Measurements from ENCODE around the gene OBI1.

Gene OBI1

DNA sequence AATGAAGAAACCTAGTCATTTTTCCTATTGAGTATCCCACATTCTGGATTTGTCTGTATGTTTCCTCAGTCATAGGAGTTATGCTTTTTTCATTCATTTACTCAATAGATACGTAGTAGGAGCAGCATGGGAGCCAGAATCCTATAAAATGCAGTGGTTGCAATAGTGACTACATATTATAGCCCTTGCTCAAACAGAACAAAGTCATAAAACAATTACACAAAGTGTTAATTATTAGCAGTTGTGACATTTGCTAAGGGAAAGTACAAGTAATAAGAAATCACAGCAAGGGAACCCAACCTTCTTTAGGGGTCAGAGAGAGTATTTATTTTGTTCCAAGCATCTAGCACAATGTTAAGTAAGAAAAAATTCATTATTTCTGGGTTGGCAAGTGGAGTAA, 27.9 kb downstream of the OBI1 start:
- ChIA-PET CTCF (no interaction called here), POLR2A (no interaction called here)
- Histone ChIP-seq H3K9me3 (ENCODE audit: control insufficient read depth, insufficient read depth, low read depth, low read length) (no peaks in the 10 kb centered on the region), H3K4me1 (ENCODE audit: control insufficient read depth, insufficient read depth, low read length) (no peaks in the 10 kb centered on the region), H3K27ac (ENCODE audit: extremely low read depth, low read depth, low read length) (no peak overlapping the region), H3K4me3 (ENCODE audit: low read depth, low read length) (no peak overlapping the region), H3K36me3 (ENCODE audit: control insufficient read depth in 2 of 2, insufficient read depth in 1 of 2, low read length in 2 of 2) (peaks cover 0 to 89% of the 10 kb centered on the region in 2 experiments; a peak in 1 of 3 replicates)
- TF ChIP-seq ZNF366 (tag by site-specific recombination; conservative IDR thresholded peaks at IDR 0.05): no peak
- TF ChIP-seq KLF8 (tag by site-specific recombination; IDR thresholded peaks at IDR 0.05): no peak
- no peak for TF ChIP-seq PATZ1 (tag by site-specific recombination; IDR thresholded peaks at IDR 0.05)
- TF ChIP-seq, protein P1, sequence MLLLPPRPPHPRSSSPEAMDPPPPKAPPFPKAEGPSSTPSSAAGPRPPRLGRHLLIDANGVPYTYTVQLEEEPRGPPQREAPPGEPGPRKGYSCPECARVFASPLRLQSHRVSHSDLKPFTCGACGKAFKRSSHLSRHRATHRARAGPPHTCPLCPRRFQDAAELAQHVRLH (tag by site-specific recombination; IDR thresholded peaks at IDR 0.05): no peak
- no peak for TF ChIP-seq SP3 (tag by site-specific recombination; IDR thresholded peaks at IDR 0.05)
- no peak for TF ChIP-seq HOXA7 (CRISPR knock-in tag; IDR thresholded peaks at IDR 0.05; ENCODE audit: borderline replicate concordance)
- no peak for TF ChIP-seq OSR2 (tag by site-specific recombination; IDR thresholded peaks at IDR 0.05)
- no peak for TF ChIP-seq ZNF426 (tag by site-specific recombination; IDR thresholded peaks at IDR 0.05)
- no peak for TF ChIP-seq ZNF48 (tag by site-specific recombination; IDR thresholded peaks at IDR 0.05)
- no peak for TF ChIP-seq ZNF488 (tag by site-specific recombination; IDR thresholded peaks at IDR 0.05)
- TF ChIP-seq, protein P2, sequence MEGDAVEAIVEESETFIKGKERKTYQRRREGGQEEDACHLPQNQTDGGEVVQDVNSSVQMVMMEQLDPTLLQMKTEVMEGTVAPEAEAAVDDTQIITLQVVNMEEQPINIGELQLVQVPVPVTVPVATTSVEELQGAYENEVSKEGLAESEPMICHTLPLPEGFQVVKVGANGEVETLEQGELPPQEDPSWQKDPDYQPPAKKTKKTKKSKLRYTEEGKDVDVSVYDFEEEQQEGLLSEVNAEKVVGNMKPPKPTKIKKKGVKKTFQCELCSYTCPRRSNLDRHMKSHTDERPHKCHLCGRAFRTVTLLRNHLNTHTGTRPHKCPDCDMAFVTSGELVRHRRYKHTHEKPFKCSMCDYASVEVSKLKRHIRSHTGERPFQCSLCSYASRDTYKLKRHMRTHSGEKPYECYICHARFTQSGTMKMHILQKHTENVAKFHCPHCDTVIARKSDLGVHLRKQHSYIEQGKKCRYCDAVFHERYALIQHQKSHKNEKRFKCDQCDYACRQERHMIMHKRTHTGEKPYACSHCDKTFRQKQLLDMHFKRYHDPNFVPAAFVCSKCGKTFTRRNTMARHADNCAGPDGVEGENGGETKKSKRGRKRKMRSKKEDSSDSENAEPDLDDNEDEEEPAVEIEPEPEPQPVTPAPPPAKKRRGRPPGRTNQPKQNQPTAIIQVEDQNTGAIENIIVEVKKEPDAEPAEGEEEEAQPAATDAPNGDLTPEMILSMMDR (tag by site-specific recombination; IDR thresholded peaks at IDR 0.05): no peak
- TF ChIP-seq ZNF776 (tag by site-specific recombination; IDR thresholded peaks at IDR 0.05; ENCODE audit: borderline replicate concordance): no peak
- TF ChIP-seq, protein P3, sequence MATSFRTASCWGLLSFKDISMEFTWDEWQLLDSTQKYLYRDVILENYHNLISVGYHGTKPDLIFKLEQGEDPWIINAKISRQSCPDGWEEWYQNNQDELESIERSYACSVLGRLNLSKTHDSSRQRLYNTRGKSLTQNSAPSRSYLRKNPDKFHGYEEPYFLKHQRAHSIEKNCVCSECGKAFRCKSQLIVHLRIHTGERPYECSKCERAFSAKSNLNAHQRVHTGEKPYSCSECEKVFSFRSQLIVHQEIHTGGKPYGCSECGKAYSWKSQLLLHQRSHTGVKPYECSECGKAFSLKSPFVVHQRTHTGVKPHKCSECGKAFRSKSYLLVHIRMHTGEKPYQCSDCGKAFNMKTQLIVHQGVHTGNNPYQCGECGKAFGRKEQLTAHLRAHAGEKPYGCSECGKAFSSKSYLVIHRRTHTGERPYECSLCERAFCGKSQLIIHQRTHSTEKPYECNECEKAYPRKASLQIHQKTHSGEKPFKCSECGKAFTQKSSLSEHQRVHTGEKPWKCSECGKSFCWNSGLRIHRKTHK (tag by site-specific recombination; IDR thresholded peaks at IDR 0.05): no peak
- no peak for TF ChIP-seq ATF2 (tag by site-specific recombination; IDR thresholded peaks at IDR 0.05; ENCODE audit: low read depth)
- no peak for TF ChIP-seq ZNF248 (tag by site-specific recombination; IDR thresholded peaks at IDR 0.05)

GRCh38 chr13:78630511-78630910, 28.4 kb downstream of the OBI1 start:
- CTCF ChIA-PET: interaction anchor here (0.6 kb wide), 1 partner anchor 25 kb away, joined by 3 read pairs; no protein-coding TSS in a partner anchor
- POLR2A ChIA-PET: no interaction called here
- Histone ChIP-seq H3K4me3 (ENCODE audit: low read depth, low read length) (no peak overlapping the region), H3K9me3 (ENCODE audit: control insufficient read depth, insufficient read depth, low read depth, low read length) (no peaks in the 10 kb centered on the region), H3K4me1 (ENCODE audit: control insufficient read depth, insufficient read depth, low read length) (no peaks in the 10 kb centered on the region), H3K36me3 (ENCODE audit: control insufficient read depth in 2 of 2, insufficient read depth in 1 of 2, low read length in 2 of 2) (peaks cover 0 to 90% of the 10 kb centered on the region in 2 experiments; a peak in 1 of 3 replicates), H3K27ac (ENCODE audit: extremely low read depth, low read depth, low read length) (no peak overlapping the region)
- TF ChIP-seq SP3 (tag by site-specific recombination; IDR thresholded peaks at IDR 0.05) (no peak), ZNF514 (tag by site-specific recombination; IDR thresholded peaks at IDR 0.05) (no peak), ZNF302 (tag by site-specific recombination; IDR thresholded peaks at IDR 0.05; ENCODE audit: low read depth) (no peak), ZNF362 (tag by site-specific recombination; IDR thresholded peaks at IDR 0.05) (no peak), ZBTB7A (tag by site-specific recombination; IDR thresholded peaks at IDR 0.05; ENCODE audit: low read depth) (no peak), ZBTB17 (tag by site-specific recombination; IDR thresholded peaks at IDR 0.05) (no peak), ZBTB49 (tag by site-specific recombination; IDR thresholded peaks at IDR 0.05; ENCODE audit: low read depth) (no peak), ZIC2 (tag by site-specific recombination; IDR thresholded peaks at IDR 0.05) (no peak), ZBTB48 (tag by site-specific recombination; IDR thresholded peaks at IDR 0.05) (no peak), ZNF670 (tag by site-specific recombination; IDR thresholded peaks at IDR 0.05; ENCODE audit: low read depth) (no peak)
